ENCODE data around the gene SHB. TPM values are rescaled to one million over a fixed set of nuclear protein-coding genes. Genes with fewer than 3 reads are reported as not detected.

SHB gene
- total RNA-seq, 4 donors from 2014 or later, result 27.6 to 42.6 (median 34.5) TPM

- no peak for DNase-seq (ENCODE audit: low spot score in 2 of 2)
- no peak overlapping the region for H3K4me3 ChIP-seq (ENCODE audit: low read depth, poor library complexity, severe bottlenecking)
- intact Hi-C loops (cut with DNase I; ENCODE audit: low total_unique reads), result no loop called here
- TF ChIP-seq POLR2A (IDR thresholded peaks at IDR 0.05) (no peak), CTCF (IDR thresholded peaks at IDR 0.05) (no peak)
- WGBS, 2 donors, result 82 to 87% methylated on average over 6 of the region's 6 CpGs
Measured at GRCh38 chr9:37952731-37953130, 116.3 kb downstream of the SHB start.

GRCh38 chr9:37951671-37952449 is 117.2 kb downstream of the SHB start:
- intact Hi-C loops (cut with DNase I; ENCODE audit: low total_unique reads), result no loop called here
- TF ChIP-seq POLR2A (IDR thresholded peaks at IDR 0.05), result no peak
- no peak for TF ChIP-seq CTCF (IDR thresholded peaks at IDR 0.05)
- WGBS, 2 donors, result 90 to 91% methylated on average over 12 of the region's 12 CpGs

GRCh38 chr9:37950561-37950960 is 118.5 kb downstream of the SHB start:
- DNase-seq (ENCODE audit: low spot score in 2 of 2), result no peak
- WGBS, 2 donors, result 91 to 97% methylated on average over 12 of the region's 12 CpGs
- no peak for TF ChIP-seq CTCF (IDR thresholded peaks at IDR 0.05)
- TF ChIP-seq POLR2A (IDR thresholded peaks at IDR 0.05), result no peak
- no peak overlapping the region for H3K4me3 ChIP-seq (ENCODE audit: low read depth, poor library complexity, severe bottlenecking)
- intact Hi-C loops (cut with DNase I; ENCODE audit: low total_unique reads), result no loop called here

More at GRCh38 chr9:37951671-37952449, 117.2 kb downstream of the SHB start:
- DNase-seq (ENCODE audit: low spot score in 2 of 2), result no peak
- H3K4me3 ChIP-seq (ENCODE audit: low read depth, poor library complexity, severe bottlenecking), result no peak overlapping the region

GRCh38 chr9:37949576-37949975 is 119.5 kb downstream of the SHB start:
- intact Hi-C loops (cut with DNase I; ENCODE audit: low total_unique reads), result no loop called here
- TF ChIP-seq POLR2A (IDR thresholded peaks at IDR 0.05), result no peak
- no peak for TF ChIP-seq CTCF (IDR thresholded peaks at IDR 0.05)
- DNase-seq (ENCODE audit: low spot score in 2 of 2), result no peak
- 79 to 80% methylated on average over 8 of the region's 8 CpGs for WGBS, 2 donors
- no peak overlapping the region for H3K4me3 ChIP-seq (ENCODE audit: low read depth, poor library complexity, severe bottlenecking)

GRCh38 chr9:37948417-37948980 is 120.5 kb downstream of the SHB start:
- H3K4me3 ChIP-seq (ENCODE audit: low read depth, poor library complexity, severe bottlenecking), result no peak overlapping the region
- 88 to 92% methylated on average over 20 of the region's 20 CpGs for WGBS, 2 donors
- TF ChIP-seq CTCF (IDR thresholded peaks at IDR 0.05) (no peak), POLR2A (IDR thresholded peaks at IDR 0.05) (no peak)
- DNase-seq (ENCODE audit: low spot score in 2 of 2), result no peak
- intact Hi-C loops (cut with DNase I; ENCODE audit: low total_unique reads), result no loop called here

Measured in lower leg skin (tissue), 4 donors.